DND-41 (cell line): ENCODE results near the gene DYSF.

Experiments
- EZH2 ChIP-seq: IDR thresholded peaks from 3 replicates; pipeline ENCODE4 v1.6.1; 2012; ENCODE audit warnings: borderline replicate concordance, low read depth, mild to moderate bottlenecking, moderate library complexity, low read length, inconsistent platforms; ENCODE audit not compliant: severe bottlenecking
- TF ChIP-seq, protein P1 (sequence below): IDR thresholded peaks from 2 replicates; pipeline ENCODE4 v1.5.1; 2012; ENCODE audit warnings: borderline replicate concordance, low read length, moderate library complexity, mild to moderate bottlenecking; ENCODE audit not compliant: poor library complexity, severe bottlenecking; ENCODE audit errors: extremely low read depth

GRCh38 chr2:71599038-71599437 lies 145.7 kb downstream of the DYSF start:
- TF ChIP-seq, protein P1, sequence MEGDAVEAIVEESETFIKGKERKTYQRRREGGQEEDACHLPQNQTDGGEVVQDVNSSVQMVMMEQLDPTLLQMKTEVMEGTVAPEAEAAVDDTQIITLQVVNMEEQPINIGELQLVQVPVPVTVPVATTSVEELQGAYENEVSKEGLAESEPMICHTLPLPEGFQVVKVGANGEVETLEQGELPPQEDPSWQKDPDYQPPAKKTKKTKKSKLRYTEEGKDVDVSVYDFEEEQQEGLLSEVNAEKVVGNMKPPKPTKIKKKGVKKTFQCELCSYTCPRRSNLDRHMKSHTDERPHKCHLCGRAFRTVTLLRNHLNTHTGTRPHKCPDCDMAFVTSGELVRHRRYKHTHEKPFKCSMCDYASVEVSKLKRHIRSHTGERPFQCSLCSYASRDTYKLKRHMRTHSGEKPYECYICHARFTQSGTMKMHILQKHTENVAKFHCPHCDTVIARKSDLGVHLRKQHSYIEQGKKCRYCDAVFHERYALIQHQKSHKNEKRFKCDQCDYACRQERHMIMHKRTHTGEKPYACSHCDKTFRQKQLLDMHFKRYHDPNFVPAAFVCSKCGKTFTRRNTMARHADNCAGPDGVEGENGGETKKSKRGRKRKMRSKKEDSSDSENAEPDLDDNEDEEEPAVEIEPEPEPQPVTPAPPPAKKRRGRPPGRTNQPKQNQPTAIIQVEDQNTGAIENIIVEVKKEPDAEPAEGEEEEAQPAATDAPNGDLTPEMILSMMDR = no peak
- no peak for TF ChIP-seq EZH2
